GM12878 (cell line): ENCODE measurements around the gene GFAP. TPM values are rescaled to one million over a fixed set of nuclear protein-coding genes. Genes with fewer than 3 reads are reported as not detected.

Experiments used
- BHLHE40 ChIP-seq, 2 experiments: fragments of 450-650 bp in 1 of 2; IDR thresholded peaks; 2 replicates each; pipeline ENCODE4 v1.6.1; 2011 to 2017; ENCODE audit warnings: low read depth in 2 of 2, borderline replicate concordance in 1 of 2, improper control_type of control experiment in 1 of 2, low read length in 1 of 2, mild to moderate bottlenecking in 1 of 2
- CBX3 ChIP-seq: fragments of 200-600 bp; sonication (generic); IDR thresholded peaks from 2 replicates; pipeline ENCODE4 v1.6.1; 2016; ENCODE audit warnings: low read depth, borderline replicate concordance
- ETV6 ChIP-seq, 2 experiments: fragments of 450-650 bp in 1 of 2; IDR thresholded peaks in 1 of 2; conservative IDR thresholded peaks in 1 of 2; 2 replicates each; pipeline ENCODE4 v1.6.1; 2014; ENCODE audit warnings: antibody characterized with exemption in 1 of 2, borderline replicate concordance in 1 of 2, low read depth in 1 of 2, mild to moderate bottlenecking in 1 of 2, moderate library complexity in 1 of 2
- HDAC2 ChIP-seq: fragments of 200-600 bp; sonication (generic); IDR thresholded peaks from 2 replicates; pipeline ENCODE4 v1.6.1; 2017
- IKZF1 ChIP-seq: fragments of 450-650 bp; conservative IDR thresholded peaks from 2 replicates; pipeline ENCODE4 v1.6.1; 2017; ENCODE audit warnings: antibody characterized with exemption, mild to moderate bottlenecking
- IRF4 ChIP-seq: IDR thresholded peaks from 2 replicates; pipeline ENCODE4 v1.6.1; 2011; ENCODE audit warnings: low read depth, low read length
- IRF5 ChIP-seq: fragments of 450-650 bp; IDR thresholded peaks from 2 replicates; pipeline ENCODE4 v1.6.1; 2017; ENCODE audit warnings: borderline replicate concordance
- KDM1A ChIP-seq: fragments of 200-600 bp; sonication (generic); IDR thresholded peaks from 2 replicates; pipeline ENCODE4 v1.6.1; 2016; ENCODE audit warnings: borderline replicate concordance
- PML ChIP-seq: IDR thresholded peaks from 2 replicates; pipeline ENCODE4 v1.6.1; 2012; ENCODE audit warnings: low read length, inconsistent platforms
- POLR2A ChIP-seq: IDR thresholded peaks from 2 replicates; pipeline ENCODE4 v1.6.1; 2011; ENCODE audit warnings: low read depth, mild to moderate bottlenecking, low read length
- POLR2AphosphoS5 ChIP-seq: IDR thresholded peaks from 2 replicates; pipeline ENCODE4 v1.6.1; 2011; ENCODE audit warnings: mild to moderate bottlenecking, low read length, inconsistent platforms
- POU2F2 ChIP-seq: IDR thresholded peaks from 3 replicates; pipeline ENCODE4 v1.6.1; 2011; ENCODE audit warnings: low read depth, mild to moderate bottlenecking, low read length, borderline replicate concordance
- RCOR1 ChIP-seq: conservative IDR thresholded peaks from 2 replicates; pipeline ENCODE4 v1.6.1; 2012; ENCODE audit warnings: low read depth, low read length, improper control_type of control experiment
- RELB ChIP-seq: fragments of 450-650 bp; IDR thresholded peaks from 2 replicates; pipeline ENCODE4 v1.6.1; 2017; ENCODE audit warnings: low read depth, mild to moderate bottlenecking, moderate library complexity
- RUNX3 ChIP-seq: IDR thresholded peaks from 2 replicates; pipeline ENCODE4 v1.6.1; 2012; ENCODE audit warnings: low read length, inconsistent platforms
- SMAD1 ChIP-seq: fragments of 450-650 bp; IDR thresholded peaks from 2 replicates; pipeline ENCODE4 v1.6.1; 2018; ENCODE audit warnings: mild to moderate bottlenecking, low read depth; ENCODE audit not compliant: partially characterized antibody
- TBL1XR1 ChIP-seq: IDR thresholded peaks from 2 replicates; pipeline ENCODE4 v1.6.1; 2012; ENCODE audit warnings: low read depth, low read length, improper control_type of control experiment
- TCF7 ChIP-seq: IDR thresholded peaks from 2 replicates; pipeline ENCODE4 v1.6.1; 2014; ENCODE audit warnings: antibody characterized with exemption, borderline replicate concordance
- ZBTB4 ChIP-seq: fragments of 450-650 bp; formaldehyde crosslinking; IDR thresholded peaks from 2 replicates; pipeline ENCODE4 v1.4.0; 2022; ENCODE audit warnings: mild to moderate bottlenecking, moderate library complexity
- ZNF592 ChIP-seq: fragments of 450-650 bp; IDR thresholded peaks from 2 replicates; pipeline ENCODE4 v1.6.1; 2017; ENCODE audit warnings: mild to moderate bottlenecking, moderate library complexity
- polyA plus RNA-seq, 11 experiments: library from polyadenylated mRNA; depleted of rRNA in 4 of 11; unstranded in 6 of 11; stranded (reverse) in 5 of 11; fragments of >200 nt; fragmentation: Nextera tagmentation in 4 of 11; fragmentation: Illumina TruSeq in 1 of 11; extraction: Ambion mirVana in 4 of 11; extraction: Trizol in 1 of 11; gene quantifications; 1 replicate in 1 of 11; 2 replicates in 10 of 11; pipeline versions ENCODE4 v1.2.1 to v1.2.3, GENCODE V29; 2011 to 2016; ENCODE audit warnings: inconsistent platforms in 2 of 11, missing spikeins in 2 of 11, low read depth in 1 of 11
- total RNA-seq, 4 experiments: library from RNA; depleted of rRNA in 3 of 4; stranded (reverse); fragments of >200 nt in 3 of 4; fragmentation: Illumina TruSeq in 1 of 4; extraction: Trizol in 1 of 4; gene quantifications; 2 replicates each; pipeline versions ENCODE4 v1.2.1 to v1.2.3, GENCODE V29; 2013 to 2021

GFAP gene
- total and polyA plus RNA-seq, 10 of the 15 experiments (the other 5 are each of a cell fraction or from before 2014, with no cell fraction given) = 0.04 to 0.25 TPM; not detected in 8

GRCh38 chr17:44899074-44899782 lies 16.1 kb downstream of the GFAP start, which contains the start of gene EFTUD2 (continued):
- TF ChIP-seq POLR2A (peak; percentile 96), RUNX3 (no peak; the same call in 1 of the 2 replicates), PML (peak; percentile 82; the same call in 1 of the 2 replicates), CBX3 (no peak), SMAD1 (peak; percentile 30), RELB (peak; percentile 95), HDAC2 (no peak), KDM1A (no peak), ZBTB4 (CRISPR knock-in tag) (no peak), IRF4 (peak; percentile 1; the same call in 1 of the 2 replicates), ETV6 (conservative IDR thresholded peaks at IDR 0.05 in 1 of 2, IDR thresholded peaks at IDR 0.05 in 1 of 2; ENCODE audit: borderline replicate concordance in 1 of 2, low read depth in 1 of 2) (peak in 1 of 2 experiments; percentile 73; a peak in 2 of 4 replicates), TCF7 (no peak), IKZF1 (peak; percentile 96), RCOR1 (0 out of 2 replicates have a peak, but pooled peaks have one; percentile 57), IRF5 (peak; percentile 98), BHLHE40 (IDR thresholded peaks at IDR 0.05; ENCODE audit: borderline replicate concordance in 1 of 2, low read depth in 2 of 2, low read length in 1 of 2) (peak; percentile 60 to 71; a peak in 3 of 4 replicates), TBL1XR1 (0 out of 2 replicates have a peak, but pooled peaks have one; percentile 59), POLR2AphosphoS5 (peak; percentile 95), ZNF592 (peak; percentile 96), POU2F2 (peak; percentile 58; the same call in 2 of the 3 replicates)
